CD4-positive, alpha-beta T cell treated with Interleukin-1 beta for 1 hour (primary cell): Measurements from ENCODE around the gene RNF150.
"Not testable (repeated sequence)": the region's sequence is repeated elsewhere in the genome, so short reads cannot be mapped to it uniquely, and the experiment has no call there.

Experiments used
- DNase-seq, 2 donors: peaks; one replicate each; pipeline ENCODE4 v3.0.0-alpha.2; 2020 to 2022

The RNF150 gene

DNA sequence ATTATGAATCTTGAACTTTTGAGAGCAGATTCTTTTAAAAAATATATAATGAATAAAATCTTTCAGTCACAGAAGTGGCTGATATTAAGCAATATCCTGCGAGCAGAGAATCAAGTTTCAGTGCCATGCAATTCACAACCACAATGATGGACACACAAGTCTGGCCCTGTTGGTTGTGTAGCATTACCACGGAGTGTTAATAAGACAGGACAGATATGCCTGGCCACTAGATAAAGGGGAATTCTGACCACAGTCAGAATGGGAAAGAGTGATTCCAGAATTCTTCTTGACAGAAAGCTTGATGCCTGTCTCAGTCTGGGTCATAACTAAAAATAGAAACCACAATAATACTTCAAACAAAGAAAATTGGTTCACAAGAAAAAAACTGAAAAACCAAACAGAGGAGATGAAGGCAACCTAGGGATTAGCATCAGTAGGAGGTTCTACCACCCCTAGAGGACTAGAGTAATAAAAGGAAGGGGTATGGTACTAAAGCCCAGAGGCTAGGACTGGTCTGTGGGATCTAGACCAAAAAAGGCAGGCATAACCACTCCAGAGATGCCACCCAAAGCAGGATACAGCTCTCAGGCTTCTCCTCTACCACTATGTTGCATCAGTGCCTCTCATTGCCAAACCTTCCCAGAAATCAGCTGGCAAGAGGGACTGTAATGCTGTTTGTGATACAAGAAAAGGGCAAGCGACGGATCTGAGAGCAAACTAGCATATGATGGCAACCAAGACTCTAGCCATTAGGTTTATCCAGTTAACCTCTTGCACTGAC lies 59.0 kb downstream of the RNF150 start:
- no peak for DNase-seq

DNA sequence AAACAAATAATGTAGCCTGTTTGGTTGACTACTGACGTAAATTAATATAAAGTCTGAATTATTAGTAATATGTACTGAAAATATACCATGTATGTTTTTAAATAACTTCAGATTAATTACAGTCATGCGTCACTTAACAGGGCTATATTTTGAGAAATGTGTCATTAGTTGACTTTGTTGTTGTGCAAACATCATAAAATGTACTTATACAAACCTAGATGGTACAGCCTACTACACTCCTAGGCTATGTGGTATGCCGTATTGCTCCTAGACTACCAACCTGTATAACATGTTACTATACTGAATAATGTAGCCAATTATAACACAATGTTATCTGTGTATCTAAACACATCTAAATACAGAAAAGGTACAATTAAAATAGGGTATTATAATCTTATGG lies 66.6 kb downstream of the RNF150 start:
- DNase-seq, result no peak

DNA sequence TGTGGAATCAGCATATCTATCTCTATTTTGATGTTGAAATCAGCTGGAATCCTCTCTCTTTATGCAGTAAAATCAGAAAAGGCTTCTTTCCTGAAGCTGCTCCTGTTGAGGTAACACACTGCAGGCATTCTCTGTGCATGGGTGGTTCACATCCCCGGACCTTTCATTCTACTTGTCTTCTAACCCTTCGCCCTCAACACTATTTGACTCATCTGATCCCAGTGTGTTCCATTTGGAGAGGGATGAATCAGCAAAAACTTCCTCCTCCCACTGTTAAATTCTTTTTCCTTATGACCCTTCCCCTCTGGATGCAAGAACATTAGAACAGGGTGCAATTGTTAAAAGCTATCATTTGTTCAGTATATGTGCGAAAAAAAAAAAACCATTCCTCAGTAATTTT lies 67.4 kb downstream of the RNF150 start:
- DNase-seq, result no peak

DNA sequence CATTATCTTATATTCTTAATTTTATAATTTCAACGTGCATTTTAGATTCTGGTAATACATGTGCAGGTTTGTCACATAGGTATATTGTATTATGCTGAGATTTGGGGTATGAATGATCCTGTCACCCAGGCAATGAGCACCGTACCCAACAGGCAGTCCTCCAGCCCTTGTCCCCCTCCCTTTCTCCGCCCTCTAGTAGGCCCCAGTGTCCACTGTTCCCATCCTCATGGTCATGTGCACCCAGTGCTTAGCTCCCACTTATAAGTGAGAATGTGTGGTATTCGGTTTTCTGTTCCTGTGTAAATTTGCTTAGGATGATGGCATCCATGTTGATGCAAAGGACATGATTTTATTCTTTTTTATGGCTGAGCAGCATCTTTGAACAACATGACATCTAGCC lies 70.6 kb downstream of the RNF150 start:
- DNase-seq, result no peak

GRCh38 chr4:141058591-141059512 lies 74.4 kb downstream of the RNF150 start:
- no peak for DNase-seq

DNA sequence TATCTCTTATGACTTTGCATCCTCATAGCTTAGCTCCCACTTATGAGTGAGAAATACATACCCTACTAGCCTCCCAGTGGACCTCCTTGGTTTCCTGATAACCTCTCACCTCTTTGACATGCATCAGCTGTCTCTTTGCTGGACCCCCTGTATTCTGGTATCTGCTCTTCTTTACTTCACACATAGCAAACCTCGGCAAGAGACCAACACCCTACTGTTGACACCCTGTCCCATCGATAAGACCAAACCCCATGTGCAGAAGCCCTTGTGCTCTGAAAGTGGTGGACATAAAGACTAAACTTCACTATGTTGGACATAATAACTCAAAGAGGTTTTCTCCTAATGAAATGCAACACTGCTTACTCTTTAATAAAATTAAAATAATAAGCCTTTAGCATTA lies 75.7 kb downstream of the RNF150 start:
- DNase-seq, result no peak

DNA sequence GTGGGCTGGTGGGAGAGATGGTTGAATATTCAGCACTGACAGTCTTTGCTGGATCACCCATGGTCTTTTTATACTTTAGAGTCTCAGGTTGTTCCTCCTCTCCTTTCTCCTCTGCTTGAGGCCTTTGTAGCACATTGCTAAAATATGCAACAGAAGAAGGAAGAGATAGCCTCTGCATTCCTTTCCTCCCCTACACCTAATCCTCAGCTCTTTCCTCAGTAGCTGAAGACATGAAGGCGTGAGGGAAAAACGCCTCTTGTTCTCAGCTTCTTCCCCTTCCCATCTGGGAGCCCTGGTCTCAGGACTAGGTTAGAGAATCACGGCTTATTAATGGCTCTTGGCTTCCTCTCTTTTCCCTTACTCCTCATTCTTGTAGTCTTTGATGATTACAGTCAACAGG lies 76.8 kb downstream of the RNF150 start:
- no peak for DNase-seq

DNA sequence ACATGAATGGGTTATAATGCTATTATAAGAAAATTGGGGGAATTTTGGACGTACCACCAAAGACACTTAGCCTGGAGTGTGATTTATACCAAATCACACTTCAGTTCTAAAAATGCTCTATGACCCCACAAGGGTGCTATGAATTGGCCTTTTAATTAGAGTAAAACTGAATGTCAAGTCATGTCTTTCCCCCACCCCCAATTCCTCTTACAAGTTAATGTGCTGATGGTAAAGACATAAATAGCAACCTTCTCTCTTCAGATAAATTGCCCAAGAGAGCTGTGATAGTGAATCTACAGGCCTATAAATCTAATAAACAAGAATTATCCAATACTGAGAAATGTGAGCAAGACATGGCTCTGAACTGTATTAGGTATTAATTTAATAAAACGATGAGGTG lies 78.8 kb downstream of the RNF150 start:
- no peak for DNase-seq

GRCh38 chr4:141050999-141051398 lies 82.3 kb downstream of the RNF150 start:
- not testable (repeated sequence) for DNase-seq

DNA sequence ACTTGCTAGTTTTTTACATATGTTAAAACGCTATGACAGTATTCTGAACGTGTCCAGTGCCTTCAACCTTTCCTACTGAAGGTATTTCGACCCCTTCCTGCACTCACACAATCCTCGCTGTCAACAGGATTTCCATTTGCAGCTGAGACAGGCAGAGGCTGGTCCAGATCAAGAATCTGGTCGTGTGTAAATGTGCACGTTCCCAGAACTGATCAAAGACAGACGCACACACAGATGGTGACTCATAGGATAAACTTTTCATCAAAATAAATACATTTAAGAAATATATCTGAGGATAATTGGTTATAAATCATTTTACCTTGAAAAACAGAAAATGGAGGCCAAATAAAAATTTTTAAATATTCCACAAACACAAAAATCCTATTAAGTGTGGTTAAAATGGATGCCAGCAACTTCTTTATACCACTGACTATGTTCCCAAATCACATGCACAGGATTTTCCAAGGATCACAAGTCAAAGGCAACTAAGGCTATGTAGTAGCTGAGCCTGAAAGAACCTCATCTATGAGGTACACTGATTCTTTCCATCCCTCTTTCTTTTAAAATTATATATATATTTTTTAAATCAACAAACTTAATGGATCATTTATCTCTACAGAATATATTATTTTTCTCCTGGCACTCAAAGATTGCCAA lies 85.9 kb downstream of the RNF150 start:
- no peak for DNase-seq

- no peak for DNase-seq
Observed at GRCh38 chr4:141046255-141046654, 87.0 kb downstream of the RNF150 start.

- no peak for DNase-seq
Observed at GRCh38 chr4:141045848-141046247, 87.4 kb downstream of the RNF150 start.

DNA sequence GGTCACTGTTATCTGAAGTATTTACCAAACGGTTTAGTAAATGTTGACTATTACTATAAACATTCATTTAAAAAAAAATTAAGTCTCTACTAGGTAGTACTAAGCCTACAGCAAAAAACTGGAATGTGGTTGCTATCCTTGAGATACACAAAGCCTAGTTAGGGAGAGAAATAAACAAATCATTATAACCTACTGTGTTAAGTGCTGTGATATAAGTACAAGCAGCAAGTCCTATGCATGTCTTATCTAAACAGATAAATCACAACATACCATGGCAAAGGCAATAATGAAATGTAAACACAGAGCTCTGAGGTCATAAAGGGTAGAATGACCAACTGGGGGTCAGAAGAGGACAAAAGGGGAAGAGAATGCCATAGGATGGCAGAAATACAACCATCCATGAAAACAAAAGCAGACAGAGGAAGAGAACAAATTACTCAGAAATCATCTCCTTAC lies 92.2 kb downstream of the RNF150 start:
- DNase-seq, result no peak

- no peak for DNase-seq
Observed at GRCh38 chr4:141039156-141039555, 94.1 kb downstream of the RNF150 start.

DNA sequence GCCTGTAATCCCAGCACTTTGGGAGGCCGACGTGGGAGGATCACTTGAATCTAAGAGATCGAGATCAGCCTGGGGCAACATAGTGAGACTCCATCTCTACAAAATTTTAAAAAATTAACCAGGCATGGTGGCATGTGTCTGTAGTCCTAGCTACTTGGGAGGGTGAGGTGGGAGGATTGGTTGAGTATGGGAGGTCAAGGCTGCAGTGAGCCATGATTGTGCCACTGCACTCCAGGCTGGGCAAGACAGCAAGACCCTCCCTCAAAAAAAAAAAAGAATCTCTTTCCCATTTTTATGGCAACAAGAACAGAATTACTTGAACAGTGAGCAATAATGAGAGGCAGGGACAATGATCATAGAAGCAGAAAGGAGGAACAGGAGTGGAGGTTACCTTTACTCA lies 94.8 kb downstream of the RNF150 start:
- no peak for DNase-seq

DNA sequence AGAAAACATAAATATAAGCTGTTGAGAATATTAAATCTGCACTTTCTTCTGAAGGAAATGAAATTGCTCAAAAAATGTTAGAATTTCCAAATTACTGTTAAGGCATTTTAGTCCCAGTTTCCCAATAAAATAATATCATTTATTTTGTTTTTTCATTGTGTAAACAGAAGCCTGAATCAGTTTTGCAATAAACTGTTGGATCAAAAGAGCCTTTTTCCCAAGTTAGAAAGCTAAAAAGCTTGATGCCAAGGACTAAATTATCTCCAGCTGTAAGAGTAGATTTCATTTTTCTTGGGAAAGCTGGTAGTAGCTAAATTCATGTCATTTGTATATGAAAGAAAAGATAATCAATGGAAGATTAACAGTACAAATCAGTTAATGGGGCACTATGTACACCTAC lies 95.8 kb downstream of the RNF150 start:
- DNase-seq, result no peak

- DNase-seq, result no peak
Observed at GRCh38 chr4:141036786-141037185, 96.5 kb downstream of the RNF150 start.

- no peak for DNase-seq
Observed at GRCh38 chr4:141035920-141036319, 97.3 kb downstream of the RNF150 start.

DNA sequence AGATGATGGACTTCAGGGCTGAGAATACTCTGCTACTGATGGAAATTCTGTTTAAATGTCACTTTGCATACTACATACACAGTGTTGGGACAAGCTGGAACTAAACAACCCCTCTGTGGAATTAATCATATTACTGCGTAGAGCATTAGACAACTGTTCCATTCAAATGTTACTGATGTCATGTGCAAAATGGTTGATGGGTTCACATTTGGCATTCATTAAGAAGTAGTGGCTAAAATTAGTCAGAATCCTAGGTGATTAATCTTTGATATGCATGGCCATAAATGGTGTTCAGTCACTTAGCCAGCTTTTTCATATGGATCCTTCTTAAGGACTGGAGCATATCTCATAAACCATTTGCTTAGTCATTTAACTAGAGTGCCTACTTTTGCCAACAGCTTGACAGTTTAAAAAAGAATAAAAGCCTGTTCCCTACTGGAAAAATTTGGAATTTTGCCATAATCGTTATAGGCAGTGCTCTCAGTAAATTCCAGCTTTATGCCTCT lies 105.2 kb downstream of the RNF150 start:
- DNase-seq, result no peak

DNA sequence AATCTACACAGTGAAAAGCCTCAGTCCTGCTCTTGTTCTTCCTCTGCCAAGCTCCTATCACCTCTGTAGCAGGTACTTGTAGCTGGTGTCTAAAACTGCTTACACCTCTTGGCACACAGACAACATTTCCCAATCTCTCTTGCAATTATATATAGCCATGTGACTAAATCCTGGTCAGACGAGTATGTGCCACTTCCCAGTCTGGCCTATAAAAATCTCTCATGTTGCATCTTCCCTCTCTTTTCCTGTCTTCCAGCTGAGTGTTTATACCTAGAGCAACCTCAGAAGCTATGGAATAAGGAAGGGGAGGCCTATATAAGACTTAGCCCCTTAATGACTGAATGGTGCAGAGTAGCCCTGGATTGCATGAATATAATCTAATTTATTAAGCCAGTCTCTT lies 105.8 kb downstream of the RNF150 start:
- DNase-seq, result no peak

GRCh38 chr4:141026900-141027299 lies 106.4 kb downstream of the RNF150 start:
- DNase-seq, result no peak

DNA sequence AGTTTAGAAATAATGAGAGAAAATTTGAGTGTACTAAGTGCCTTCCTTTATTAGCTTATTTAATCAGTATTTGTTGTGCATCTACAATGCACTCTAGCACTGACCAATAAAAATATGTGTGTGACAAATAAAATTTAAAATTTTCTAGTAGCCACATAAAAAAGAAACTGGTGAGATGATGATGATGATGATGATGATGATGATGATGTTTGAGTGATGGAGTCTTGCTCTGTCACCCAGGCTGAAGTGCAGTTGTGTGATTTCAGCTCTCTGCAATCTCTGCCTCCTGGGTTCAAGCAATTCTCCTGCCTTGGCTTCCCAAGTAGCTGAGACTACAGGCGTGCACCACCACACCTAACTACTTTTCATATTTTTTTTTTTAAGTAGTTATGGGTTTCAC lies 110.2 kb downstream of the RNF150 start:
- DNase-seq, result no peak

DNA sequence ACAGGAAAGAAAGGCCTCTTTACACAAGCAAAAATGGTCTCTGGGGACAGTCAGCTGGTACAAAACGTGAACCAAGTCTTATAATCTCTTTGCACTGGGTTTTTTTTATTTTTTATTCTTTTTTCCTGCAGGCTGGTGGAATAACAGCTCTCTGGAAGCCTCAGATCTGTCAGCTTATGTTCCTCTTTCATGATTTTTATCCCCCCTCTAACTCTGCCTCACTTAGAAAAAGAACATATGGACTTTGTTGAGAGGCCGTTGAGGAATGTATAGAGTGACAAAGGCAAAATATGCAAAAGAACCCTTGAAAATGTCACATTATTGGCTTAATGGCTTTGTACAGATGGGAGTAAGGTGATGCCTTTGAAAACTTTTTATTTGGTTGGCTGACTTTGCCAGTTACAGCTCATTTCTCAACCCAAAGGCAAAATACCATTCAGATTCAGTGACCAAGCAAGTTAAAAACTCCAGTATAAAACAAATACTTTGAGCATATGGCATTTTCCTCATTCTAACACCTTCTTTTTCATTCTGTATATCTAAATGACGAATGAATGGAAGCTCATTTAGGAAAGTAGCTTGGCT lies 111.1 kb downstream of the RNF150 start:
- DNase-seq, result no peak
